Esophagus squamous epithelium (tissue), 5 donors: ENCODE measurements around the gene RAB11B. TPM values are rescaled to one million over a fixed set of nuclear protein-coding genes. Genes with fewer than 3 reads are reported as not detected.
"Not testable (repeated sequence)": the region's sequence is repeated elsewhere in the genome, so short reads cannot be mapped to it uniquely, and the experiment has no call there.

ENCODE experiments used
- DNase-seq: peaks from one replicate; lab custom pipeline; 2025; lab: John Stamatoyannopoulos, UW
- H3K27ac ChIP-seq, 4 donors: fragments of 200-600 bp; sonication (generic); one replicate each; pipeline ENCODE4 v1.5.1; 2016 to 2019; ENCODE audit warnings: mild to moderate bottlenecking in 1 of 4
- H3K27me3 ChIP-seq, 4 donors: fragments of 200-600 bp; sonication (generic); 1 replicate in 3 of 4; 2 replicates in 1 of 4; pipeline versions ENCODE4 v1.5.1 to v1.6.0; 2017 to 2021; ENCODE audit warnings: antibody characterized with exemption in 1 of 4
- H3K36me3 ChIP-seq, 3 donors: fragments of 200-600 bp; sonication (generic); one replicate each; pipeline ENCODE4 v1.5.1; 2016 to 2019
- H3K4me1 ChIP-seq, 3 donors: fragments of 200-600 bp; sonication (generic); one replicate each; pipeline ENCODE4 v1.5.1; 2017 to 2019
- H3K4me3 ChIP-seq, 4 donors: fragments of 200-600 bp; sonication (generic); 1 replicate in 3 of 4; 2 replicates in 1 of 4; pipeline ENCODE4 v1.5.1; 2016 to 2019; ENCODE audit warnings: mild to moderate bottlenecking in 2 of 4, moderate library complexity in 1 of 4
- H3K9me3 ChIP-seq, 3 donors: fragments of 200-600 bp; sonication (generic); one replicate each; pipeline ENCODE4 v1.5.1; 2016 to 2019
- CTCF ChIP-seq, 6 experiments: fragments of 450-650 bp in 4 of 6; fragments of 200-600 bp in 2 of 6; sonication (generic) in 2 of 6; IDR thresholded peaks; one replicate each; pipeline ENCODE4 v1.5.1; 2016 to 2019; ENCODE audit warnings: antibody characterized with exemption in 6 of 6, mild to moderate bottlenecking in 4 of 6, moderate library complexity in 4 of 6
- POLR2A ChIP-seq, 4 donors: fragments of 450-650 bp; IDR thresholded peaks; one replicate each; pipeline ENCODE4 v1.6.1; 2017; ENCODE audit warnings: antibody characterized with exemption in 4 of 4, mild to moderate bottlenecking in 4 of 4, moderate library complexity in 3 of 4
- WGBS, 2 donors: methylation state at CpG; one replicate each; pipeline ENCODE4 v1.1.5; 2018; 5-methylcytosine and 5-hydroxymethylcytosine counted together
- intact Hi-C: fragments of 100-400 bp; cut with DNase I; formaldehyde crosslinking; loops from one replicate; pipeline ENCODE4 v1.15.0; 2022
- total RNA-seq, 4 donors: library from RNA; depleted of rRNA; stranded (reverse); fragments of >200 nt; gene quantifications; one replicate each; pipeline ENCODE4 v1.1.0, GENCODE V29; 2016
- donor health status: DM: yes; HTN: yes; CAD: no.

The RAB11B gene
- total RNA-seq, 4 donors from 2014 or later, result 11.3 to 44.0 (median 26.0) TPM

GRCh38 chr19:8429044-8429443, 38.9 kb downstream of the RAB11B start:
- no peaks in the 10 kb centered on the region for H3K27me3 ChIP-seq
- WGBS, 2 donors, result 91 to 95% methylated on average over 6 of the region's 6 CpGs
- intact Hi-C loops, result no loop called here

GRCh38 chr19:8429826-8430225, 39.7 kb downstream of the RAB11B start:
- 85 to 92% methylated on average over 6 of the region's 6 CpGs for WGBS, 2 donors
- no peak overlapping the region for H3K27ac ChIP-seq
- H3K4me3 ChIP-seq, result no peak overlapping the region
- H3K36me3 ChIP-seq, result peaks cover 5 to 63% (median 5%) of the 10 kb centered on the region in 3 donors
- no peak for DNase-seq
- peaks cover 0 to 12% (median 12%) of the 10 kb centered on the region in 3 donors for H3K4me1 ChIP-seq
- TF ChIP-seq POLR2A (IDR thresholded peaks at IDR 0.05) (no peak), CTCF (IDR thresholded peaks at IDR 0.05) (no peak)
- H3K27me3 ChIP-seq, result no peaks in the 10 kb centered on the region
- intact Hi-C loops, result no loop called here
- H3K9me3 ChIP-seq, result no peaks in the 10 kb centered on the region

More at GRCh38 chr19:8429044-8429443, 38.9 kb downstream of the RAB11B start:
- peaks cover 5 to 63% (median 5%) of the 10 kb centered on the region in 3 donors for H3K36me3 ChIP-seq
- DNase-seq, result no peak
- H3K4me3 ChIP-seq, result no peak overlapping the region
- H3K9me3 ChIP-seq, result no peaks in the 10 kb centered on the region
- no peak for TF ChIP-seq POLR2A (IDR thresholded peaks at IDR 0.05)
- TF ChIP-seq CTCF (IDR thresholded peaks at IDR 0.05), result no peak
- H3K4me1 ChIP-seq, result peaks cover 0 to 13% (median 10%) of the 10 kb centered on the region in 3 donors
- H3K27ac ChIP-seq, result no peak overlapping the region

DNA sequence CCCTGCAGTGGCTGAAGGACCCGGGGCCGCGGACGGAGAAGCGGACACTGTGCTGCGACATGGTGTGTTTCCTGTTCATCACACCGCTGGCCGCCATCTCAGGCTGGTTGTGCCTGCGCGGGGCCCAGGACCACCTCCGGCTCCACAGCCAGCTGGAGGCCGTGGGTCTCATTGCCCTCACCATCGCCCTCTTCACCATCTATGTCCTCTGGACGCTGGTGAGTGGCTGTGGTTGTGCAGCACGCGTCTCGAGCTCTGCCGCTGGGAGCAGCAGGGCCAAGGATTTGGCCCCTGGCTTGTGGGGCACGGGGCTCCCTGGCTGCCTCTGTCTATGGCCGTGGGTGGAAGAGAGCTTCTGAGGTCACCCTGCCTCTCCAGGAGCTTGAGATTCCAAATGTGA, 40.5 kb downstream of the RAB11B start:
- 87 to 96% methylated on average over 8 to 9 of the region's 20 CpGs for WGBS, 2 donors
- Histone ChIP-seq H3K9me3 (no peaks in the 10 kb centered on the region), H3K27me3 (no peaks in the 10 kb centered on the region), H3K36me3 (peaks cover 5 to 63% (median 5%) of the 10 kb centered on the region in 3 donors), H3K27ac (no peak overlapping the region), H3K4me1 (peaks cover 0 to 12% (median 12%) of the 10 kb centered on the region in 3 donors), H3K4me3 (no peak overlapping the region)
- TF ChIP-seq POLR2A (IDR thresholded peaks at IDR 0.05) (no peak), CTCF (IDR thresholded peaks at IDR 0.05) (no peak)
- DNase-seq, result no peak
- intact Hi-C loops, result no loop called here

DNA sequence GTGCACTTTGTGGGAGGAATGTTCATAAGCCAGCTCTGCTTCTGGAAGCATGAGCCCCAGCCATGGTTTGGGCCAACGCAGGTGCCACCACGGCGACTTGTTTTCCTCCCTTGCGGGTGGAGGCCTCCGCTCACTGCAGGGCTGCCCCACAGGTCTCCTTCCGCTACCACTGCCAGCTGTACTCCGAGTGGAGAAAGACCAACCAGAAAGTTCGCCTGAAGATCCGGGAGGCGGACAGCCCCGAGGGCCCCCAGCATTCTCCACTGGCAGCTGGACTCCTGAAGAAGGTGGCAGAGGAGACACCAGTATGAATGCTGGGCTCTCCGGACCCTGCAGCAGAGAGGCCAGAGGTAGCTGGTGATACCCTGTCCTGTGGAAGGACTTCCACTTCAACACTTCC, 48.1 kb downstream of the RAB11B start:
- Histone ChIP-seq H3K4me3 (no peak overlapping the region), H3K9me3 (no peaks in the 10 kb centered on the region), H3K4me1 (peaks cover 0 to 29% (median 12%) of the 10 kb centered on the region in 3 donors), H3K36me3 (peaks cover 0 to 29% (median 0%) of the 10 kb centered on the region in 3 donors), H3K27ac (no peak overlapping the region), H3K27me3 (no peaks in the 10 kb centered on the region)
- intact Hi-C loops, result no loop called here
- TF ChIP-seq POLR2A (IDR thresholded peaks at IDR 0.05) (no peak), CTCF (IDR thresholded peaks at IDR 0.05) (no peak)
- WGBS, 2 donors, result 97 to 100% methylated on average over 1 to 6 of the region's 12 CpGs
- no peak for DNase-seq

DNA sequence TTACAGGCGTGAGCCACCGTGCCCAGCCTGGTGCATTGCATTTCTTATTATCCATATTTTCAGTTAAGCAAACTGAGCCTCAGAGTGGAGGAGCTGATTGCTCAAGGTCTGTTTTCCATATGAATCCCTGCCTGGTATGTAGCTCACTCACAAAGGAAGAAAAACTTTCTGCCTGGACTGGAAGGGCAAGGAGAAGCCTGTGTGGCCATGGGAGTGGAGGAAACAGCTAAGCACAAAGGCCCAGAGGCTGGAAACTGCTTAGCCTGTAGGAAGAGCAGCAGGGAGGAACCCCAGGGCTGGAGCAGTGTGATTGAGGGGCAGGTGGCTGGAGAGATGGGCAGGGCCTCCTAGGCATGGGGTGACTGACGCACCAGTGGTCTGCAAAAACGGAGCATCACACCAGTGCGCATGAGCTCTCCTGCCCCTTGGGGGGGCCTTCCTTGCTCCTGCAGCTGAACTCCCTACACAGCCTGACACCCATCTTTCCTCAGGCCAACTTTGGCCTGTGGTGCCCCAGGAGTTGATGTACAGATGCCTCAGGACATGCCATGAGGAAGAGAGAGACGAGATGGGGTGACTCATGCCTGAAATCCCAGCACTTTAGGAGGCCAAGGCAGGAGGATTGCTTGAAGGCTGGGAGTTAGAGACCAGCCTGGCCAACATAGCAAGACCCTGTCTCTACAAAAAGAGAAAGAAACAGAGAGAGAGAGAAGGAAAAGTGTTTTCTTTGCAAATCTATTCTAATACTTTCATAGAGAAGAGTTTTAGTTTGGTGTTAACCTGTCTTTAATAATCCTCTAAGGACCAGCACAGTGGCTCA, 51.8 kb downstream of the RAB11B start:
- intact Hi-C loops, result no loop called here
- no peak for DNase-seq
- TF ChIP-seq POLR2A (IDR thresholded peaks at IDR 0.05) (no peak), CTCF (IDR thresholded peaks at IDR 0.05) (no peak)
- no peak overlapping the region for H3K4me3 ChIP-seq
- WGBS, 2 donors, result 68 to 76% methylated on average over 5 of the region's 6 CpGs
- H3K9me3 ChIP-seq, result no peaks in the 10 kb centered on the region
- peak overlapping the region in 1 of 4 donors; percentile 31 for H3K27ac ChIP-seq
- H3K36me3 ChIP-seq, result peaks cover 0 to 26% (median 7%) of the 10 kb centered on the region in 3 donors
- H3K27me3 ChIP-seq, result no peaks in the 10 kb centered on the region
- peaks cover 13 to 42% (median 16%) of the 10 kb centered on the region in 3 donors for H3K4me1 ChIP-seq

- peaks cover 0 to 17% (median 7%) of the 10 kb centered on the region in 3 donors for H3K36me3 ChIP-seq
- peak overlapping the region; percentile 73 to 93 (median 84) for H3K4me3 ChIP-seq
- DNase-seq, H3K27me3 ChIP-seq, intact Hi-C loops, H3K9me3 ChIP-seq: not testable (repeated sequence)
- peak overlapping the region; percentile 95 to 98 (median 97) for H3K27ac ChIP-seq
- H3K4me1 ChIP-seq, result peaks cover 28 to 60% (median 35%) of the 10 kb centered on the region in 3 donors
- WGBS, 2 donors, result 26% methylated on average over 21 to 32 of the region's 32 CpGs
Observed at GRCh38 chr19:8444140-8444676, 54.0 kb downstream of the RAB11B start.
